ENCODE measurements around the gene UBP1. TPM values are rescaled to one million over a fixed set of nuclear protein-coding genes. Genes with fewer than 3 reads are reported as not detected.

UBP1 gene
- total RNA-seq, 2 donors from 2014 or later = 69.2 to 84.5 TPM

GRCh38 chr3:33488246-33488645 is 48.0 kb upstream of the UBP1 start:
- Histone ChIP-seq H3K36me3 (ENCODE audit: control insufficient read depth, insufficient read depth, low read length) (no peaks in the 10 kb centered on the region), H3K9me3 (ENCODE audit: control insufficient read depth, low read length) (no peaks in the 10 kb centered on the region), H3K27ac (ENCODE audit: low read depth, low read length) (no peak overlapping the region), H3K27me3 (ENCODE audit: control insufficient read depth, insufficient read depth, low read length, poor library complexity, severe bottlenecking) (no peaks in the 10 kb centered on the region), H3K9ac (ENCODE audit: extremely low read depth, low read length, poor library complexity, severe bottlenecking) (no peak overlapping the region), H3K4me3 (ENCODE audit: low read length) (no peak overlapping the region), H3K4me1 (ENCODE audit: control insufficient read depth, insufficient read depth, low read length) (no peaks in the 10 kb centered on the region)
- no peak for DNase-seq
- WGBS, 2 experiments (ENCODE audit: insufficient coverage in 1 of 2, insufficient read length in 1 of 2) = 81 to 100% methylated on average over 1 to 2 of the region's 2 CpGs
- H3K9me3 Mint-ChIP-seq = peaks cover 12% of the 10 kb centered on the region
- H3K27me3 Mint-ChIP-seq (ENCODE audit: insufficient read depth) = no peaks in the 10 kb centered on the region
- TF ChIP-seq, protein P1, sequence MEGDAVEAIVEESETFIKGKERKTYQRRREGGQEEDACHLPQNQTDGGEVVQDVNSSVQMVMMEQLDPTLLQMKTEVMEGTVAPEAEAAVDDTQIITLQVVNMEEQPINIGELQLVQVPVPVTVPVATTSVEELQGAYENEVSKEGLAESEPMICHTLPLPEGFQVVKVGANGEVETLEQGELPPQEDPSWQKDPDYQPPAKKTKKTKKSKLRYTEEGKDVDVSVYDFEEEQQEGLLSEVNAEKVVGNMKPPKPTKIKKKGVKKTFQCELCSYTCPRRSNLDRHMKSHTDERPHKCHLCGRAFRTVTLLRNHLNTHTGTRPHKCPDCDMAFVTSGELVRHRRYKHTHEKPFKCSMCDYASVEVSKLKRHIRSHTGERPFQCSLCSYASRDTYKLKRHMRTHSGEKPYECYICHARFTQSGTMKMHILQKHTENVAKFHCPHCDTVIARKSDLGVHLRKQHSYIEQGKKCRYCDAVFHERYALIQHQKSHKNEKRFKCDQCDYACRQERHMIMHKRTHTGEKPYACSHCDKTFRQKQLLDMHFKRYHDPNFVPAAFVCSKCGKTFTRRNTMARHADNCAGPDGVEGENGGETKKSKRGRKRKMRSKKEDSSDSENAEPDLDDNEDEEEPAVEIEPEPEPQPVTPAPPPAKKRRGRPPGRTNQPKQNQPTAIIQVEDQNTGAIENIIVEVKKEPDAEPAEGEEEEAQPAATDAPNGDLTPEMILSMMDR (conservative IDR thresholded peaks at IDR 0.05) = no peak
- H3K36me3 Mint-ChIP-seq (ENCODE audit: low read depth) = peaks cover 15% of the 10 kb centered on the region
- no peak overlapping the region for H3K4me3 Mint-ChIP-seq
- H3K4me1 Mint-ChIP-seq = no peaks in the 10 kb centered on the region
- no peak overlapping the region for H3K27ac Mint-ChIP-seq

DNA sequence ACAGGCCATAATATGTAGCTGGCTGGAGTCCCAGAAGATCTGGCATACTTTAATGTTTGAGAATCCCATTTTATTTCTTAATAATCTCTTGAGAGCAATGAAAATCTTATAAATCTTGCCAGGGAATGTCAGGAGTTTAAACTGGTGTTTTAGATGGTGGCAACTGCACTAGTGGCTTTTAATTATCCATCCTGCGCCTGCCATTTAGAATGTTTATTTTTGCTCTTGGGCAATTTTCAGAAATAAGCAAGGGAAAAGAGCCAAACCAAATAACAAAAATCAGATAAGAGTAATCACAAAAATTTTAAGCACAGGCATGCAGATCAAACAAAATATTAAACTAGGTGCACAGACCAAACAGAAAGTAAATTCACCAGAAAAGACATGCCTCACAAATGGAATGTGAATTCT is 41.9 kb upstream of the UBP1 start:
- Histone ChIP-seq H3K4me1 (ENCODE audit: control insufficient read depth, insufficient read depth, low read length) (no peaks in the 10 kb centered on the region), H3K27me3 (ENCODE audit: control insufficient read depth, insufficient read depth, low read length, poor library complexity, severe bottlenecking) (no peaks in the 10 kb centered on the region), H3K36me3 (ENCODE audit: control insufficient read depth, insufficient read depth, low read length) (no peaks in the 10 kb centered on the region), H3K9me3 (ENCODE audit: control insufficient read depth, low read length) (peaks cover 41% of the 10 kb centered on the region), H3K27ac (ENCODE audit: low read depth, low read length) (no peak overlapping the region), H3K4me3 (ENCODE audit: low read length) (no peak overlapping the region), H3K9ac (ENCODE audit: extremely low read depth, low read length, poor library complexity, severe bottlenecking) (no peak overlapping the region)
- DNase-seq = no peak
- peaks cover 27% of the 10 kb centered on the region for H3K36me3 Mint-ChIP-seq (ENCODE audit: low read depth)
- TF ChIP-seq, protein P1 (conservative IDR thresholded peaks at IDR 0.05) = no peak
- no peak overlapping the region for H3K4me3 Mint-ChIP-seq
- no peaks in the 10 kb centered on the region for H3K4me1 Mint-ChIP-seq
- H3K27me3 Mint-ChIP-seq (ENCODE audit: insufficient read depth) = no peaks in the 10 kb centered on the region
- H3K9me3 Mint-ChIP-seq = peaks cover 52% of the 10 kb centered on the region
- H3K27ac Mint-ChIP-seq = no peak overlapping the region
- WGBS, 2 experiments (ENCODE audit: insufficient coverage in 1 of 2, insufficient read length in 1 of 2) = 88% methylated on average over 1 of the region's 1 CpG; no CpG with 5 or more reads in 1 of the 2 experiments

DNA sequence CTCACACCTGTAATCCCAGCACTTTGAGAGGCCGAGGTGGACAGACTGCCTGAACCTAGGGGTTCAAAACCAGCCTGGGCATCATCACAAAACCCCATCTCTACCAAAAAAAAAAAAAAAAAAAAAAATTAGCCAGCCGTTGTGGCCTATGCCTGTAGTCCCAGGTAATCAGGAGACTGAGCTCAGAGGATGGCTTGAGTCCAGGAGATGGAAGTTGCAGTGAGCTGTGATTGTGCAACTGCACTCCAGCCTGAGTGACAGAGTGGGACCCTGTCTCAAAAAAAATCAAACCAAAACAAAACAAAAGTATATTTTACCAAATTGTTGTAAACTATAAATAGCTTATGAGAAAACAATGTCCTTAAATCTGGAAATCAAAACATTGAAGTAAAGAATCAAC is 34.7 kb upstream of the UBP1 start:
- Mint-ChIP-seq H3K4me3 (no peak overlapping the region), H3K36me3 (ENCODE audit: low read depth) (peaks cover under 1% of the 10 kb centered on the region), H3K4me1 (no peaks in the 10 kb centered on the region), H3K27me3 (ENCODE audit: insufficient read depth) (no peaks in the 10 kb centered on the region), H3K9me3 (peaks cover 25% of the 10 kb centered on the region), H3K27ac (no peak overlapping the region)
- Histone ChIP-seq H3K9me3 (ENCODE audit: control insufficient read depth, low read length) (peaks cover 13% of the 10 kb centered on the region), H3K27me3 (ENCODE audit: control insufficient read depth, insufficient read depth, low read length, poor library complexity, severe bottlenecking) (no peaks in the 10 kb centered on the region), H3K4me1 (ENCODE audit: control insufficient read depth, insufficient read depth, low read length) (no peaks in the 10 kb centered on the region), H3K4me3 (ENCODE audit: low read length) (no peak overlapping the region), H3K27ac (ENCODE audit: low read depth, low read length) (no peak overlapping the region), H3K9ac (ENCODE audit: extremely low read depth, low read length, poor library complexity, severe bottlenecking) (no peak overlapping the region), H3K36me3 (ENCODE audit: control insufficient read depth, insufficient read depth, low read length) (no peaks in the 10 kb centered on the region)
- TF ChIP-seq, protein P1 (conservative IDR thresholded peaks at IDR 0.05) = no peak
- DNase-seq = no peak
- WGBS, 2 experiments (ENCODE audit: insufficient coverage in 1 of 2, insufficient read length in 1 of 2) = 80 to 90% methylated on average over 1 to 2 of the region's 2 CpGs

Measured in endodermal cell (in vitro differentiated cells).